Measurements from ENCODE around the gene IMPDH1.

Gene IMPDH1

DNA sequence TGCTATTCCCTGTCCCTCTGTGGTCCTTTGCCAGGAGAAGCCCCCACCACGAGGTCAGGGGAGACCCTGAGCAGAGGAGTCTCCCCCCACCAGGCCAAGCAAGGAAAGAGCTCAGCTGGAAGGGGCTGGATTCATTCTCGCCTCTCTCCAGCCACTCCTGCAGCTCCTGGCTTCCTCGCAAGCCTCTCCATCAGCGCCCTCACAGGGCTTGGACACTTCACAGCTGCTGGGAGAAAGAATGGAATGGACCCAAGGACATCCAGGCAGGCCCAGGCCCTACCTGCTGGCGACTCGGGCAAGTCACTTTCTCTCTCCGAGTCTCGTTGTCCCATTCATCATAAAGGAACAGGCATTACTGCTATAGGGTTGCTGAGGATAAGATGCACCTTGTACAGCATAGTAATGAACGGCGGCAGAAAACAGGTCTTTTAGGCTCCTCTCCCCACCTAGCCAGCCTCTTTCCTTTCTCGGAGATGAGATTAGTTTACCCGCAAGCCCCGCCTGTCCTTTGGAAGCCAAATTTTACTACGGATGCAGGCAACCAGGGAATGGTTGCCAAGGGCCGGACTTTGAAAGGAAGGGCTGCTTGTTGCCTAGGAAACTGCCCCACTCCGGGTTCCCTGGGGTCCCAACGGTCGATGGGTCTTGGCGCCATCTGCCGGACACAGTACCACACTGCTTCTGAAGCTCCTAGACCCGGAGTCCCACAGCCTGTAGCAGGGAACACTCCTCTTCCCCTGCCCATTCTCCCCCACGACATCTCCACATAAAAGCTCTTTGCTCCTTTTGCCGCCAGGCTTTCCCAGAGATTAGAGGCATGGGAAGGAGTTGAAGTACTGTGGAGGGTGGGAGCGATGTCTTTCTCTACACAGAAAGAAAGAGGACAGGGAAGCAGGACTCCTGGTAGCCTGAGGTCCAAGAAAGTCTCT is 22.3 kb downstream of the IMPDH1 start:
- DNase-seq = peak; percentile 63 to 83
- intact Hi-C loops (cut with DNase I; ENCODE audit: low total_unique reads) = loop anchor here (2.0 kb wide), 1 partner anchor 39 kb away; no protein-coding TSS in a partner anchor
- peaks cover 0 to 12% (median 3%) of the 10 kb centered on the region in 3 donors for H3K36me3 ChIP-seq
- no peak overlapping the region for H3K27ac ChIP-seq
- H3K9me3 ChIP-seq = no peaks in the 10 kb centered on the region
- peaks cover 0 to 7% (median 2%) of the 10 kb centered on the region in 4 donors for H3K4me1 ChIP-seq
- H3K27me3 ChIP-seq = peaks cover 0 to 9% of the 10 kb centered on the region in 2 donors
- no peak overlapping the region for H3K4me3 ChIP-seq
- TF ChIP-seq, protein P1, sequence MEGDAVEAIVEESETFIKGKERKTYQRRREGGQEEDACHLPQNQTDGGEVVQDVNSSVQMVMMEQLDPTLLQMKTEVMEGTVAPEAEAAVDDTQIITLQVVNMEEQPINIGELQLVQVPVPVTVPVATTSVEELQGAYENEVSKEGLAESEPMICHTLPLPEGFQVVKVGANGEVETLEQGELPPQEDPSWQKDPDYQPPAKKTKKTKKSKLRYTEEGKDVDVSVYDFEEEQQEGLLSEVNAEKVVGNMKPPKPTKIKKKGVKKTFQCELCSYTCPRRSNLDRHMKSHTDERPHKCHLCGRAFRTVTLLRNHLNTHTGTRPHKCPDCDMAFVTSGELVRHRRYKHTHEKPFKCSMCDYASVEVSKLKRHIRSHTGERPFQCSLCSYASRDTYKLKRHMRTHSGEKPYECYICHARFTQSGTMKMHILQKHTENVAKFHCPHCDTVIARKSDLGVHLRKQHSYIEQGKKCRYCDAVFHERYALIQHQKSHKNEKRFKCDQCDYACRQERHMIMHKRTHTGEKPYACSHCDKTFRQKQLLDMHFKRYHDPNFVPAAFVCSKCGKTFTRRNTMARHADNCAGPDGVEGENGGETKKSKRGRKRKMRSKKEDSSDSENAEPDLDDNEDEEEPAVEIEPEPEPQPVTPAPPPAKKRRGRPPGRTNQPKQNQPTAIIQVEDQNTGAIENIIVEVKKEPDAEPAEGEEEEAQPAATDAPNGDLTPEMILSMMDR (IDR thresholded peaks at IDR 0.05) = peak; percentile 78 to 80

GRCh38 chr7:128385988-128386925 is 23.5 kb downstream of the IMPDH1 start:
- no peaks in the 10 kb centered on the region for H3K9me3 ChIP-seq
- H3K4me3 ChIP-seq = no peak overlapping the region
- intact Hi-C loops (cut with DNase I; ENCODE audit: low total_unique reads) = loop anchor here (2.0 kb wide), 1 partner anchor 37 kb away; no protein-coding TSS in a partner anchor
- peaks cover 0 to 14% of the 10 kb centered on the region in 2 donors for H3K27me3 ChIP-seq
- peaks cover 0 to 7% (median 2%) of the 10 kb centered on the region in 4 donors for H3K4me1 ChIP-seq
- DNase-seq = no peak
- H3K27ac ChIP-seq = no peak overlapping the region
- TF ChIP-seq, protein P1 (IDR thresholded peaks at IDR 0.05) = no peak
- H3K36me3 ChIP-seq = peaks cover 0 to under 1% (median 0%) of the 10 kb centered on the region in 3 donors

DNA sequence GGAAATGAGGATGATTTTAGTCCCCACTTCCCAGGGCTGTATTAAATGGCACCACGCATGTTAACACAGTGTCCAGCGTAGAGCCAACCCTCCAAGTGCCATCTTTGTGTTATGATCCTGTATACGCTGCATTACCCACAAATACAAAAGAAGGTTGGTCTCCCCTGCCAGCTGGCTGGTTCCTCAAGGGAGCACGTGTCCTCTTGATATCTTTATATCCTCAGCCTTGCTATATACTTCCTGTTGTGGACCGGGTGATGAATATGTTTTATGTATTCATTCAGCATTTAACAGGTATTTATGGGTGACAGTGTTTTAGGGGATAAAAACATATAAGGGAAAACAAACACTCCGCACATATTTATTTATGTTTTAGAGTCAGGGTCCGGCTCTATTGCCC is 25.1 kb downstream of the IMPDH1 start:
- peaks cover 0 to 7% (median 2%) of the 10 kb centered on the region in 4 donors for H3K4me1 ChIP-seq
- no peaks in the 10 kb centered on the region for H3K9me3 ChIP-seq
- intact Hi-C loops (cut with DNase I; ENCODE audit: low total_unique reads) = no loop called here
- H3K27ac ChIP-seq = no peak overlapping the region
- peaks cover 0 to 20% of the 10 kb centered on the region in 2 donors for H3K27me3 ChIP-seq
- no peak overlapping the region for H3K4me3 ChIP-seq
- DNase-seq = no peak
- no peaks in the 10 kb centered on the region for H3K36me3 ChIP-seq
- TF ChIP-seq, protein P1 (IDR thresholded peaks at IDR 0.05) = no peak

DNA sequence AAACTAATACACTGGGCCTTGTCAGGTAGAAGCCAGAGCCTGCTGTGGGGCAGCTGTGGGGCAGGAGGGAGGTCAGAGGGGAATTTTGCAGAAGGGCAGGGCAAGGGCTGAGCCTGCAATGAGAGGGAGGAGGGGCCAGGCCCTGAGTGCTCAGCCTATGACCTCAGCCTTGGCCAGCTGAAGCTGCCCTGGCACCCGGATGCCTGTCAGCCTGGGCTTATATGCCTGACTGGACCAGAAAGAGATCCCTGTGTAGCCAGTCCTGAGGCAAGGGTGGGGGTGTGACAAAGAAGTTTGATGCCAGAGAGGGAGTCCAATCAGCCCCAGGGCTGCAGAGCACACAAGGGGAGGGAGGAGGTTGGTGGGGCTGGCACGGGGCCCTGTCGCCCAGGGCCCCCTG is 26.0 kb downstream of the IMPDH1 start:
- TF ChIP-seq, protein P1 (IDR thresholded peaks at IDR 0.05) = no peak
- Histone ChIP-seq H3K4me3 (no peak overlapping the region), H3K36me3 (no peaks in the 10 kb centered on the region), H3K4me1 (peaks cover 0 to 7% (median 2%) of the 10 kb centered on the region in 4 donors), H3K27me3 (peaks cover 0 to 11% of the 10 kb centered on the region in 2 donors), H3K9me3 (no peaks in the 10 kb centered on the region), H3K27ac (no peak overlapping the region)
- intact Hi-C loops (cut with DNase I; ENCODE audit: low total_unique reads) = no loop called here
- DNase-seq = no peak

- H3K4me1 ChIP-seq = no peaks in the 10 kb centered on the region
- no peaks in the 10 kb centered on the region for H3K36me3 ChIP-seq
- DNase-seq = peak in 1 of 2 donors; percentile 59
- H3K27ac ChIP-seq = no peak overlapping the region
- peaks cover 0 to 11% of the 10 kb centered on the region in 2 donors for H3K27me3 ChIP-seq
- no peaks in the 10 kb centered on the region for H3K9me3 ChIP-seq
- TF ChIP-seq, protein P1 (IDR thresholded peaks at IDR 0.05) = peak in 1 of 2 experiments; percentile 19
- intact Hi-C loops (cut with DNase I; ENCODE audit: low total_unique reads) = no loop called here
- no peak overlapping the region for H3K4me3 ChIP-seq
Measured at GRCh38 chr7:128381161-128381821, 28.5 kb downstream of the IMPDH1 start.
